IMR-90 (cell line): ENCODE measurements around the gene TXNRD1. TPM values are rescaled to one million over a fixed set of nuclear protein-coding genes. Genes with fewer than 3 reads are reported as not detected.

Experiments used
- ATAC-seq: fragments of 200-7000 bp; cut with Tn5 transposase; 2 replicates; pipeline ENCODE4 v1.9.1; 2020; ENCODE audit warnings: low read depth, mild to moderate bottlenecking, moderate library complexity
- BruUV-seq: library from RNA; stranded (reverse); fragments of 400-500 nt; replicated peaks from 2 replicates; lab custom pipeline; 2021; lab: Mats Ljungman, UMichigan
- CTCF ChIA-PET: fragments of 300-600 bp; formaldehyde crosslinking; extraction: SDS; loops from one replicate; lab custom pipeline; 2021; ENCODE audit warnings: antibody characterized with exemption; lab: Yijun Ruan, JAX
- POLR2A ChIA-PET: fragments of 300-600 bp; sonication (Branson Sonifier 250); formaldehyde crosslinking; loops from one replicate; lab custom pipeline; 2022; ENCODE audit warnings: antibody characterized with exemption; ENCODE audit not compliant: unreplicated experiment; lab: Charles Lee
- DNase-seq: peaks from one replicate; pipeline ENCODE4 v3.0.0; 2013
- H2AFZ ChIP-seq: replicated peaks from 2 replicates; pipeline ENCODE3; 2013; ENCODE audit warnings: low read length, mild to moderate bottlenecking; ENCODE audit not compliant: poor library complexity
- H2AK5ac ChIP-seq: 2 replicates; pipeline ENCODE4 v1.6.1; 2013; ENCODE audit warnings: low read depth, low read length, inconsistent platforms
- H2AK9ac ChIP-seq: replicated peaks from 2 replicates; pipeline ENCODE3; 2013; ENCODE audit warnings: mild to moderate bottlenecking, low read depth, low read length, moderate library complexity; ENCODE audit not compliant: poor library complexity
- H2BK120ac ChIP-seq: 2 replicates; pipeline ENCODE4 v1.6.1; 2013; ENCODE audit warnings: low read depth, low read length, inconsistent platforms
- H2BK15ac ChIP-seq: 3 replicates; pipeline ENCODE4 v1.6.1; 2013; ENCODE audit warnings: low read depth, low read length, inconsistent platforms
- H2BK20ac ChIP-seq: 2 replicates; pipeline ENCODE4 v1.6.1; 2013; ENCODE audit warnings: low read depth, mild to moderate bottlenecking, inconsistent platforms, low read length, moderate library complexity
- H2BK5ac ChIP-seq: 2 replicates; pipeline ENCODE4 v1.6.1; 2013; ENCODE audit warnings: mild to moderate bottlenecking, low read depth, low read length, inconsistent platforms; ENCODE audit not compliant: poor library complexity, severe bottlenecking
- H3K14ac ChIP-seq: replicated peaks from 2 replicates; pipeline ENCODE4 v1.6.1; 2013; ENCODE audit warnings: low read depth, low read length, inconsistent platforms
- H3K18ac ChIP-seq: 2 replicates; pipeline ENCODE4 v1.6.1; 2013; ENCODE audit warnings: low read depth, low read length, control low read depth
- H3K23ac ChIP-seq: 2 replicates; pipeline ENCODE4 v1.6.1; 2013; ENCODE audit warnings: low read depth, low read length, inconsistent platforms
- H3K27ac ChIP-seq: 2 replicates; pipeline ENCODE4 v1.5.1; 2013; ENCODE audit warnings: mild to moderate bottlenecking, control low read depth, low read length; ENCODE audit not compliant: insufficient read depth
- H3K27me3 ChIP-seq: 2 replicates; pipeline ENCODE4 v1.6.1; 2013; ENCODE audit warnings: low read length; ENCODE audit not compliant: control insufficient read depth, insufficient read depth
- H3K36me3 ChIP-seq: 2 replicates; pipeline ENCODE4 v1.6.1; 2013; ENCODE audit warnings: low read length, mixed read lengths; ENCODE audit not compliant: control insufficient read depth, insufficient read depth
- H3K4ac ChIP-seq: 2 replicates; pipeline ENCODE4 v1.6.1; 2013; ENCODE audit warnings: low read depth, low read length, inconsistent platforms
- H3K4me1 ChIP-seq: 2 replicates; pipeline ENCODE4 v1.6.1; 2013; ENCODE audit warnings: low read length, mixed read lengths; ENCODE audit not compliant: control insufficient read depth, insufficient read depth
- H3K4me2 ChIP-seq: 2 replicates; pipeline ENCODE4 v1.6.1; 2013; ENCODE audit warnings: low read depth, mild to moderate bottlenecking, control low read depth, low read length, moderate library complexity
- H3K4me3 ChIP-seq: 2 replicates; pipeline ENCODE4 v1.5.1; 2013; ENCODE audit warnings: low read depth, mild to moderate bottlenecking, control low read depth, low read length, moderate library complexity; ENCODE audit not compliant: insufficient read depth
- H3K56ac ChIP-seq: 2 replicates; pipeline ENCODE4 v1.6.1; 2013; ENCODE audit warnings: low read length, inconsistent platforms; ENCODE audit not compliant: insufficient read depth; ENCODE audit errors: extremely low read depth
- H3K79me1 ChIP-seq, 2 experiments: 2 replicates each; pipeline ENCODE4 v1.6.1; 2013; ENCODE audit warnings: low read length in 2 of 2, inconsistent platforms in 1 of 2, low read depth in 1 of 2
- H3K9ac ChIP-seq: 2 replicates; pipeline ENCODE4 v1.6.1; 2013; ENCODE audit warnings: low read depth, low read length, control low read depth
- H3K9me1 ChIP-seq: 2 replicates; pipeline ENCODE4 v1.6.1; 2013; ENCODE audit warnings: low read length, inconsistent platforms; ENCODE audit not compliant: insufficient read depth
- H3K9me3 ChIP-seq: 2 replicates; pipeline ENCODE4 v1.6.1; 2013; ENCODE audit warnings: low read length; ENCODE audit not compliant: control insufficient read depth, insufficient read depth
- H4K20me1 ChIP-seq: 2 replicates; pipeline ENCODE4 v1.6.1; 2013; ENCODE audit warnings: low read length, inconsistent platforms; ENCODE audit not compliant: insufficient read depth
- H4K5ac ChIP-seq: 2 replicates; pipeline ENCODE4 v1.6.1; 2013; ENCODE audit warnings: mild to moderate bottlenecking, low read depth, low read length, control low read depth
- H4K8ac ChIP-seq, 2 experiments: 2 replicates each; pipeline ENCODE4 v1.6.1; 2013; ENCODE audit warnings: low read depth in 2 of 2, low read length in 2 of 2, control low read depth in 1 of 2, inconsistent platforms in 1 of 2
- H4K91ac ChIP-seq: 2 replicates; pipeline ENCODE4 v1.6.1; 2013; ENCODE audit warnings: low read depth, low read length, inconsistent platforms; ENCODE audit not compliant: insufficient read depth
- BHLHE40 ChIP-seq: fragments of 150-350 bp; IDR thresholded peaks from 2 replicates; pipeline ENCODE4 v1.6.1; 2016; ENCODE audit warnings: mild to moderate bottlenecking, low read depth, low read length
- RAD21 ChIP-seq: IDR thresholded peaks from 2 replicates; pipeline ENCODE4 v1.6.1; 2012; ENCODE audit warnings: low read length, improper control_type of control experiment
- WGBS, 2 experiments: methylation state at CpG; one replicate each; pipeline versions ENCODE4 v1.1.5 to v1.1.7; 2013; ENCODE audit warnings: missing lambda C conversion rate in 2 of 2; ENCODE audit not compliant: insufficient read length in 1 of 2; ENCODE audit errors: extremely low coverage in 2 of 2; 5-methylcytosine and 5-hydroxymethylcytosine counted together
- dilution Hi-C: fragments of 300-500 bp; cut with HindIII; formaldehyde crosslinking; loops from one replicate; pipeline ENCODE4 v1.14.3; 2018; ENCODE audit warnings: low sequenced_read_pairs; ENCODE audit not compliant: unreplicated experiment
- in situ Hi-C: fragments of 300-500 bp; cut with MboI; formaldehyde crosslinking; loops from 3 replicates; pipeline ENCODE4 v1.14.3; 2019; ENCODE audit warnings: low sequenced_read_pairs, inconsistent platforms, mixed read lengths
- intact Hi-C: fragments of 100-400 bp; cut with micrococcal nuclease; formaldehyde crosslinking; loops from 2 replicates; pipeline ENCODE4 v1.10.0; 2022
- polyA plus RNA-seq, 3 experiments: library from polyadenylated mRNA; depleted of rRNA; stranded (reverse); fragments of >200 nt; gene quantifications; 2 replicates each; pipeline ENCODE4 v1.2.3, GENCODE V29; 2012; ENCODE audit warnings: low replicate concordance in 1 of 3
- total RNA-seq: library from RNA; depleted of rRNA; stranded (reverse); fragments of >200 nt; gene quantifications from 2 replicates; pipeline ENCODE4 v1.2.3, GENCODE V29; 2012

The TXNRD1 gene
- total and polyA plus RNA-seq, 2 of the 4 experiments (the other 2 are of a cell fraction), result 379 to 582 TPM

DNA sequence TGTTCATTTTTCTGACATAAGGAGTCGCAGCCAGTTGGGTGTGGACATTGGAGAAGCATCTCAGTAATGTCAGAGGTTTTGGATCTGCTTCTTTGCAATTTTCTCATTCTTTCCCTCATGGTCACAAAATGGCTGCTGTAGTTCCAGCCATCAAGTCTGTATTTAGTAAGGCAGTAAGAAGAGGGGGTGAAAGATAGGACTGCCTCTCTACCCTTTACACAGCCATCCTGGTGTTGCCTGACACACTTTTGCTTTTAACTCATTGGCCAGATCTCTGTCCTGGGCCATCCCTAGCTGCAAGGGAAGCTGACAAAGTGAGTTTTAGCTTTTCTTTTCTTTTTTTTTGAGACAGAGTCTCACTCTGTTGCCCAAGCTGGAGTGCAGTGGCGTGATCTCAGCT, 154.1 kb downstream of the TXNRD1 start:
- Histone ChIP-seq H2AFZ (no peak overlapping the region), H3K9me1 (peaks cover 9% of the 10 kb centered on the region), H3K27me3 (no peaks in the 10 kb centered on the region), H2BK5ac (no peak overlapping the region), H3K79me1 (no peaks in the 10 kb centered on the region), H2BK15ac (no peak overlapping the region), H3K23ac (no peak overlapping the region), H3K27ac (no peak overlapping the region), H3K9me3 (peaks cover 6% of the 10 kb centered on the region), H3K4me2 (no peak overlapping the region), H4K8ac (no peak overlapping the region), H4K91ac (no peak overlapping the region), H2AK5ac (no peak overlapping the region), H3K4me3 (no peak overlapping the region), H2AK9ac (no peak overlapping the region), H2BK20ac (no peak overlapping the region), H3K9ac (no peak overlapping the region), H3K56ac (no peak overlapping the region), H2BK120ac (no peak overlapping the region), H4K20me1 (no peaks in the 10 kb centered on the region), H4K5ac (no peak overlapping the region), H3K4me1 (peaks cover 8% of the 10 kb centered on the region), H3K14ac (no peak overlapping the region), H3K4ac (no peak overlapping the region), H3K18ac (no peak overlapping the region), H3K36me3 (no peaks in the 10 kb centered on the region; the same call in 1 of the 2 replicates)
- 100% methylated on average over 1 of the region's 2 CpGs; no CpG with 5 or more reads in 1 of the 2 experiments for WGBS, 2 experiments
- ATAC-seq (no peak), DNase-seq (no peak)
- intact Hi-C loops (no loop called here), dilution Hi-C loops (no loop called here), in situ Hi-C loops (no loop called here)
- CTCF ChIA-PET, result no interaction called here
- no TSS peak for BruUV-seq
- TF ChIP-seq BHLHE40 (no peak), RAD21 (no peak)
- POLR2A ChIA-PET, result no interaction called here
